ENCODE measurements around the gene MYLK. TPM values are rescaled to one million over a fixed set of nuclear protein-coding genes. Genes with fewer than 3 reads are reported as not detected.
"Not testable (repeated sequence)": the region's sequence is repeated elsewhere in the genome, so short reads cannot be mapped to it uniquely, and the experiment has no call there.

Gene MYLK
- total RNA-seq, 1 donor = 27.1 TPM

DNA sequence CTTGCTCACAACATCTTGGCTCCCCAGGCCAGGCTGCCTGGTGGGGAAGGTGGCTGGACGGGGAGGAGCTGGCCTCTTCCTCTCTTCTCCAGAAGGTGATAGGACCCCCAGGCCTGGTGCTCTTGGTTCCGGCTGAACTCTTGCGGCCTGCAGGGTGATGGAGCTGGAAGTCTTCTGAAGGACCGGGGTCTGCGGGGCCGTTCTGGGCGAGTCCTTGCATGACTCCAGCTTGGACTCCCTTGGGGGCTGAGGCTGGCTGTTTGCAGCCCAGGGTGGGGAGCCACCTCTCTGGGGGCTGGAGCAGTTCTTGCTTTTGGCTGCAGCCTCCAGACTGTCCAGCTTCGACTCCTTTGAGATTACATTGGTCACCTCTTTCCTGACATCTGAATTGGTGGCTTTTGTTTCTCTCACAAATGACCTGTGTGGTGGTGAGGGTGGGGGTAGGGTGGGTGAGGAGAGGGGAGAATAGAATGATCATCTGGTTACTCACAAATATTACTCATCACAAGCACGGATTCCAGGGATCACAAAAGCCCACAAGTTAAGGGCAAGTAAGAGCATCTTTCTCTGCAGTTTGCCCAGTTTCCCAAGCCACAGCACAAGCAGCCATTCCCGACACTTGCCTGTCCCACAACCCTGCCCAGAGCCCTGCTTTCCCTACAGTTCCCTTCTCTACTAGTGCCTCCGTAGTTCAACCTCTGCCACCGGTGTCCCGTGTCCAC lies 150.2 kb downstream of the MYLK start:
- Histone ChIP-seq H3K4me1 (ENCODE audit: insufficient read depth, low read length) (no peaks in the 10 kb centered on the region), H3K9me3 (ENCODE audit: low read depth, low read length) (no peaks in the 10 kb centered on the region), H3K4me3 (ENCODE audit: low read length) (no peak overlapping the region), H3K27me3 (ENCODE audit: insufficient read depth, low read length) (no peaks in the 10 kb centered on the region)

DNA sequence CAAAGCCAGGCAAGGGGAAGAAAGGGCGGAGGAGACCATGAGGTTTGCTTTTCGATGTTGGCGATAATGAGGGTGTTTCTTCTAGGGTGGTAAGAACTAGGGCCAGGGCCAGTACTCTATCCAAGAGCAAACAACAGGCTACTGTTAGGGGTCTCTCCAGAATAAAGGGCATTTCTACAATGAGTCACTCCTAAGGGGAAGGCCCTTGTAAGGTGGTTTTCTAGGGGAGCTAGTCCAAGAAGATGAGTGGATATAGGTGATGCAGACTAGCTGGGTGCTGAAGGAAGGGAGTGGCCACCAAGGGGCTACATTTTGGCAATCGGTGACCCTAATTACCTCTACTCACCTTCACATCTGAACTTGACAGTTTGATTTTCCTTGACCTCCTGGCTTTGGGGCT lies 150.8 kb downstream of the MYLK start:
- H3K27me3 ChIP-seq (ENCODE audit: insufficient read depth, low read length) = no peaks in the 10 kb centered on the region
- no peak overlapping the region for H3K4me3 ChIP-seq (ENCODE audit: low read length)
- no peaks in the 10 kb centered on the region for H3K4me1 ChIP-seq (ENCODE audit: insufficient read depth, low read length)
- no peaks in the 10 kb centered on the region for H3K9me3 ChIP-seq (ENCODE audit: low read depth, low read length)

DNA sequence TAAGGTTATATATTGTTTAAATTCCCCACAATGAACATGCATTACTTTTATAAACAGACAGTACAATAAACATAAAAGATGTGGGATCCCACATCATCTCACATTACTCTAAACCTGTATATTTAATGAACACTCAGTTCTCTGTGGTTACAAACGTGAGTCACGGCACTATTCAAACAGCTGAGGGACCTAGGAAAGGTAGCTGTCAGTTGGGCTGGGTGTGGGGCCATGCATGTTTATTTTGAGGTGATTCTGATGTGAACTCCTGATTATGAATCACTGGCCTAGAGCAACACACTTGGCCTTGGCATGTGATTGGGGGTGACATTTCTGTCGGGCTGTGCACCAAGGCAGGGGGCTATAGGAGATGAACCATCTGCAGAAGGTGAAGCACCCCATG lies 151.7 kb downstream of the MYLK start:
- Histone ChIP-seq H3K4me3 (ENCODE audit: low read length) (no peak overlapping the region), H3K27me3 (ENCODE audit: insufficient read depth, low read length) (no peaks in the 10 kb centered on the region), H3K9me3 (ENCODE audit: low read depth, low read length) (no peaks in the 10 kb centered on the region), H3K4me1 (ENCODE audit: insufficient read depth, low read length) (no peaks in the 10 kb centered on the region)

DNA sequence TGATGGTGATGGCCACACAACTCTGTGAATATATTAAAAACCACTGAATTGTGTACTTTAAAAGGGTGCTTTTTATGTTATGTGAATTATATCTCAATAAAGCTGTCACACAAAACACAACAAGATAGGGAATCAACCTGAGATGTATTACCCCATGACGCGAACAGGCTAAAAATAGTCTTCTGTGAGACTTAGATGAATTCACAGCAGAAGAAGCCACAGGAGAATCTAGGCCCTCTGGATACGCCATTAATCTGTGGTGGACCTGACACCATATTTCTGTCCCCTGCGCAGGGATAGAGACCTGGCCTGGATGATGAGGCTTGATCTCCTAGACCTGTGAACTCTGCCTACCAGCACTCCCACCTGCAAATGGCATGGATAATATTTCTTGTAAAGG lies 153.3 kb downstream of the MYLK start:
- H3K4me3 ChIP-seq (ENCODE audit: low read length) = no peak overlapping the region
- H3K4me1 ChIP-seq (ENCODE audit: insufficient read depth, low read length) = no peaks in the 10 kb centered on the region
- no peaks in the 10 kb centered on the region for H3K9me3 ChIP-seq (ENCODE audit: low read depth, low read length)
- no peaks in the 10 kb centered on the region for H3K27me3 ChIP-seq (ENCODE audit: insufficient read depth, low read length)

DNA sequence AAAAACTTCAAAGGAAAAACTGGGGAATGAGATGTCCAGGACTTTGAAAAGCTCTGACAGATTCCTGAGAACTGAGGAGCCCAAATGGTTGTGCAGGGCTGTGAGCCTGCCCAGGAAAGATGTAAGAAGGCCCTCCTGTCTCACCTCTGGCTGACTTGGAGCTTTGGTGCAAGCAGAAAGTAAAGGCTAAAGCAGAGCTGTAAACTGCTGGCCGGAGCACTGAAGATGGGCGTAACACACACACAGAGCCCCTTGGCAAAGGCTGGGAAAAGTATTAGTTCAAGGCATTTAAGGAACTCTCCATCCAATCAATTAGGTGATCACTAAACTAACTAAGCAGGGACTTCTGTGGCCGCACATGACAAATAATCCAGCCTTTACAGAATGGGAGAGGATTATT lies 155.1 kb downstream of the MYLK start:
- Histone ChIP-seq H3K9me3 (ENCODE audit: low read depth, low read length) (no peaks in the 10 kb centered on the region), H3K4me1 (ENCODE audit: insufficient read depth, low read length) (no peaks in the 10 kb centered on the region), H3K4me3 (ENCODE audit: low read length) (no peak overlapping the region), H3K27me3 (ENCODE audit: insufficient read depth, low read length) (no peaks in the 10 kb centered on the region)

DNA sequence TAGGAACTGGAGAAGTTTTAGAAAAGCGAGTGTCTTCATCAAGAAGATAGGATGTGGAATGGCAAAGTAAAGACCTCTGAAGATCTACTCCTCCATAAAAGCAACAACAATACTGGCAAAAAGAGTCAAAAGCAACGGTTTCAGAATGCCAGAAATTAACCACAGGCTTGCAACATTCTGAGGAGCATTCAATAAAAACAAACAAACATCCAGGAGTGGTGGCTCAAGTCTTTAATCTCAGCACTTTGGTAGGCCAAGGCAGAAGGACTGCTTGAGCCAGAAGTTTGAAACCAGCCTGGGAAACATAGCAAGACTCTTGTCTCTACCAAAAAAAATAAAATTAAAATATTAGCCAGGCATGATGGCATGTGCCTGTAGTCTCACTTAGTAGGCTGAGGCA lies 156.1 kb downstream of the MYLK start:
- Histone ChIP-seq H3K4me3 (ENCODE audit: low read length) (no peak overlapping the region), H3K27me3 (ENCODE audit: insufficient read depth, low read length) (no peaks in the 10 kb centered on the region), H3K4me1 (ENCODE audit: insufficient read depth, low read length) (no peaks in the 10 kb centered on the region), H3K9me3 (ENCODE audit: low read depth, low read length) (no peaks in the 10 kb centered on the region)

DNA sequence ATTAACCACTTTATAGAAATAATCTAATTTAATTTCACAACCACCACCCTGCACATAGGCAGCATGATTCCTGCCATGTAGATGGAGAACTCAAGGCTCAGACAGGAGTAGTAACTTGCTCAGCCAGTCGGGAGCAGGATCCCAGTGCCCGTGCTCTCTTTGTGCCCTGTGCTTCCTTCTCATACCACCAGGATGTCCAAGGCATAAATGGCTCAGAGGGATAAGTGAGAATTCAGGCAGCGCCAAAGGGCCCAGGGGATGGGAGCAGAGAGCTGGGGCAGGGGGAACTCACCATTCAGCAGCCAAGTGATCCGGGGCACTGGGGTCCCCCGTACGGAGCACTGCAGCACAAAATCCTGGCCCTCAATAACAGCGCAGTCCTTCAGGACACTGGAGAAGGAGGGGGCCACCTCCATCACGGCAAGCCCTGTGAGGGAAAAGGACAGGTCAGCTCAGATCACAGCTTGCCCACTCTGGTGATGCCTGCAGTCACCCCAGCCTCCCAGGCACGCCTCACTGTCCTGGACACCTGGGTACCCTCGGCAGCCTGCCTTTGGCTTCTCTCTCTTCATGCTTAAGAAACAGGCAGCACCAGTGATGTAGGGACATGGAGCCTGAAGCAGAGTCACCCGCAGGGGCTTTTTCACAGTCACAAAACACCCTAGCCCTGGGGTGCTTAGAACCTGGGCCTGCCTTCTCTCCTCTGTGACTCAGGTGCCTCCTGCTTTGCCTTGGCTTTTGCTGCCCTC lies 158.3 kb downstream of the MYLK start:
- H3K4me1 ChIP-seq (ENCODE audit: insufficient read depth, low read length) = no peaks in the 10 kb centered on the region
- H3K27me3 ChIP-seq (ENCODE audit: insufficient read depth, low read length) = no peaks in the 10 kb centered on the region
- no peak overlapping the region for H3K4me3 ChIP-seq (ENCODE audit: low read length)
- no peaks in the 10 kb centered on the region for H3K9me3 ChIP-seq (ENCODE audit: low read depth, low read length)

DNA sequence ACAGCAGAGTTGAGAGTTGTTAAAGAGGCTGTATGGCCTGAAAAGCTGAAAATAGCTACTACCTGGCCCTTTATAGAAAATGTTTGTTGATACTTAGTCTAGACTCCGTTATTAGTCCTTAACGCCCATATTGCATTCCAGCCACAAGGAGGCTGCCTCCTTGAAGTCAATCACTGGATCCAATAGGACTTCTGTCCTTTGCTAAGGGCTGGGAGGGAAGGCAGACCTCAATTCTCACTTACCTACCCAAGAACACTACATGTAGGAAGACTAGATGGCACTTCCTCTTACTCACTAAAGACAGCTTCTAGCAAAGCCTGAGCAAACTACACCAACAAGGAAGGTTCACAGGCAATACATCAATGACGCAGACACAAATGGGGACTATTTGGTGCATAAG lies 159.8 kb downstream of the MYLK start:
- Histone ChIP-seq H3K4me3 (ENCODE audit: low read length) (no peak overlapping the region), H3K27me3 (ENCODE audit: insufficient read depth, low read length) (no peaks in the 10 kb centered on the region), H3K4me1 (ENCODE audit: insufficient read depth, low read length) (no peaks in the 10 kb centered on the region), H3K9me3 (ENCODE audit: low read depth, low read length) (no peaks in the 10 kb centered on the region)

DNA sequence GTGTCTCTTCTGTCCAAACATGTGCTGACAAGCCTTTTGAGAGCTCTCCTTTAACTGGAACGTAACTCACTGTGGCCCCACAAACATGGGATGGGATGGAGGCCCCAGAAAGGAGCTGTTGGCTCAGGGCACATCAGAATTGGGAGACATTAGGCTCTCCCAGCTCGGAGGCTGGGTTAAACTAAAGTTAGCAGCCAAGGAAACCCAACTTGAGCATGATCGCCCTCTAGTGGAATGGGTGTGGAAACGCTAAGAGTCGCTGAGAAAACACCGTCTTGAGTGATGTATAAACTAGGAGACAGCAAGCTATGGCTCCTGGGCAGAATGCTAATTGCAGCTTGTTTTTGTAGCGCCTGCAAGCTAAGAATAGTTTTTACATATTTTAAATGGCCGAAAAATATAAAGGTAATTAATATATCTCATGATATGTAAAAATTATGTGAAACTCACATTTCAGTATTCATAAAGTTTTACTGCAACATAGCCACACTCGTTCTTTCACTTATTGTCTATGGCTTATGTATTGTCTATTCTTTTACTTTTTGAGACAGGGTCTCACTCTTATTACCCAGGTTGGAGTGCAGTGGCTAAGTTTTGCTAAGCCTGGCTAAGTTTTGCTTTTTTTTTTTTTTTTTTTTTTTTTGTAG lies 160.5 kb downstream of the MYLK start:
- Histone ChIP-seq H3K9me3 (ENCODE audit: low read depth, low read length) (no peaks in the 10 kb centered on the region), H3K4me1 (ENCODE audit: insufficient read depth, low read length) (no peaks in the 10 kb centered on the region), H3K27me3 (ENCODE audit: insufficient read depth, low read length) (no peaks in the 10 kb centered on the region), H3K4me3 (ENCODE audit: low read length) (no peak overlapping the region)

DNA sequence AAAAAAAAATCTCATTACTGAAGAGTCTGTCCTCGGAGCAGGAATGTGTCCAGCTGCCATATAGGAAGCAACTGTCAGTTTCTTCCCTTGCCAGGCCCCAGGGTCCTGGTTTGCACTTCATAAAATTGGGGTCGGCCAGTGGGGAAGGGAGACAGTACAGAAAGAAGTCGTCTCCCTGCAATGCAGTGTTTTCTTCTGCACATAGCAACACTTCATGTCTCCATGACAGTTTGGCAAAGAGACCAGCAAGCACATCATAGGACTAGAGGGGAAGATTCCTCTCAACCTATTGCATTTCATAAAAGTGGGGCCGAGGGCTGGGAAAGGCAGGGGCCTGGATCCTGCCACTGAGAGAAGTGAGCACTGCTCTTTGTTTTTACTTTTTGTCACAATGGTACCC lies 161.1 kb downstream of the MYLK start:
- Histone ChIP-seq H3K9me3 (ENCODE audit: low read depth, low read length) (no peaks in the 10 kb centered on the region), H3K4me1 (ENCODE audit: insufficient read depth, low read length) (no peaks in the 10 kb centered on the region), H3K27me3 (ENCODE audit: insufficient read depth, low read length) (no peaks in the 10 kb centered on the region), H3K4me3 (ENCODE audit: low read length) (no peak overlapping the region)

DNA sequence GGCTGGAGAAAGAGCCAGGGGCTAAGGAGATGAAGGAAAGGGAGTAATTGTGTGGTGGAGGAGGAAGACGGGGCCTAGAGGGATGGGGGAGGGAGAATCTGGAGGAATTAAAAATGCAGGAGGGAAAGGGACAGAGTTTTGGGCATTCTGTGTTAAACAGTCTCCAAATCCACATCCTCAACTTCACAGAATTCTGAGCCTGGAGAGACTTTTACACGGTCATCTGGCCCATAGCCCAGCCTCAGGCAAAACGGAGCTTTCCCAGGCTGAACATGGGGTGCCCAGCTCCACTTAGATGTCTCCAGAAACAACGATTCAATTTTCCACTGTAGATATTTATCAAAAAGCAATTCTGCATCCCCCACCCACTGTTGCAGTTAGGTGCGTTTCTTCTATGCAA lies 161.7 kb downstream of the MYLK start:
- Histone ChIP-seq H3K4me3 (ENCODE audit: low read length) (no peak overlapping the region), H3K9me3 (ENCODE audit: low read depth, low read length) (no peaks in the 10 kb centered on the region), H3K4me1 (ENCODE audit: insufficient read depth, low read length) (no peaks in the 10 kb centered on the region), H3K27me3 (ENCODE audit: insufficient read depth, low read length) (no peaks in the 10 kb centered on the region)

DNA sequence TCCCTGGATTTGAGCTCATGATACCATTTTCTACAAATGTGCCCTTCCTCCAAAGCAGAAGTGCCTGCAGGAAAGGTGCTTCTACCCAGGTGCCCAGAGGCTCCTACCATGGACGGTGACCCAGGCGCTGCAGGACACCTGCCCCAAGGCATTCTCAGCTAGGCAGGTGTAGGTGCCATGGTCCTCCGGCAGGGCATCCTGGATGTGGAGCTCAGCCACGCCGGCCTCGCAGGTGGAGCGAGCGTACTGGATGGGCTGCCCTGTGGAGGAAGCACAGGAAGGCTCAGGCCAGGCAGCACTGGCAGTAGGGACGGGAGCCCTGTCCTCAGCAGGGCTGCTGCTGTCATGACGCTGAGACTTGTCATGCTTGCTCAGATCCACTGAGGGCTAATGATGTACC lies 162.1 kb downstream of the MYLK start:
- H3K4me3 ChIP-seq (ENCODE audit: low read length) = no peak overlapping the region
- H3K9me3 ChIP-seq (ENCODE audit: low read depth, low read length) = no peaks in the 10 kb centered on the region

DNA sequence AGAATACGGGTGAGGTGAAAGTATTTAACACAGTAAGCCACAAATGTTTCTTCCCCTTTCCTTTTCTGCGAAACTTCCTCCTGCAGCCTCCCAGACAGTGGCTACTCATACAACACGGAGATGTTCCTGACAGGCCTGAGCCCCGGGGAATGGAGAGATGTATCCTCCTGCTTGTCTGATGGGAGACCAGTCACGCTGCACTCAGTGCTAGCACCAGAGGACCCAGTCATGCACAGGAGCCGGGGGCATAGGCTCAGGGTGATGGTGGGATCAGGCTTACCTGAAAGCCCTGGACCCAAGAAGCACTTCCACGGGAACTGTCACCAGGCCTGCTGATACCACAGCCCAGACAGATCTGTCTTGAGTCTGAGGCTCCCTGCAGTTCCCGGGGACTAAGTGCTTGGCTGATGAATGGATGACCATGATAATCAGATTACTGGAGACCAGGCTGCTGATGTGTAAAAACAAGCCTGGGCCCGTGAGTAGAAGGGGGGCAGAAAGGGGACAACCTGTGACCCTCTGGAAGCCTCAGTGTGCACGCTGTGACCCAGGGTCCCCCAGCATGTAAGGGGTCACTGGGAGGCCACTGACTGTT lies 162.9 kb downstream of the MYLK start:
- H3K4me3 ChIP-seq (ENCODE audit: low read length); H3K4me1 ChIP-seq (ENCODE audit: insufficient read depth, low read length); H3K27me3 ChIP-seq (ENCODE audit: insufficient read depth, low read length); H3K9me3 ChIP-seq (ENCODE audit: low read depth, low read length): not testable (repeated sequence)

More for the DNA sequence above, 162.1 kb downstream of the MYLK start:
- H3K27me3 ChIP-seq (ENCODE audit: insufficient read depth, low read length) = no peaks in the 10 kb centered on the region
- no peaks in the 10 kb centered on the region for H3K4me1 ChIP-seq (ENCODE audit: insufficient read depth, low read length)

DNA sequence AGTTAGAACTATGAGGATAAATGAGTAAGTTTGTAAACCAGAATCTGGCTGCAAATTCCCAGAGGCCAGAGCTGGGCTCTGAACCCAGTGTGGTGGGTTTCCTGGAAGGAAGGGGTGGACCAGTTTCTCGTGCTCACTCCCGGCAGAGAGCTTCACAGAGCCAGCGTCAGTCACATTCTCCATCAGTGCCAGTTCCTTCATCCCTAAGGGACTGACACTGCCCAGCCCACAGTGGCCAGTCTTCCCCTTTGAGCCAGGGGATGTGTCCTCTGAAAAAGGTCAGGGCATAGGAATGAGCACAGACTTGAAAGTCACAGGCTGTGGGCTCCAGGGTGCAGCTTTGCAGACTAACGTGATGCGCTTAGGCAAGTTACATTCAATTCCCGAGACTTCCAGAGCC lies 163.5 kb downstream of the MYLK start:
- Histone ChIP-seq H3K9me3 (ENCODE audit: low read depth, low read length) (no peaks in the 10 kb centered on the region), H3K27me3 (ENCODE audit: insufficient read depth, low read length) (no peaks in the 10 kb centered on the region), H3K4me3 (ENCODE audit: low read length) (no peak overlapping the region)

DNA sequence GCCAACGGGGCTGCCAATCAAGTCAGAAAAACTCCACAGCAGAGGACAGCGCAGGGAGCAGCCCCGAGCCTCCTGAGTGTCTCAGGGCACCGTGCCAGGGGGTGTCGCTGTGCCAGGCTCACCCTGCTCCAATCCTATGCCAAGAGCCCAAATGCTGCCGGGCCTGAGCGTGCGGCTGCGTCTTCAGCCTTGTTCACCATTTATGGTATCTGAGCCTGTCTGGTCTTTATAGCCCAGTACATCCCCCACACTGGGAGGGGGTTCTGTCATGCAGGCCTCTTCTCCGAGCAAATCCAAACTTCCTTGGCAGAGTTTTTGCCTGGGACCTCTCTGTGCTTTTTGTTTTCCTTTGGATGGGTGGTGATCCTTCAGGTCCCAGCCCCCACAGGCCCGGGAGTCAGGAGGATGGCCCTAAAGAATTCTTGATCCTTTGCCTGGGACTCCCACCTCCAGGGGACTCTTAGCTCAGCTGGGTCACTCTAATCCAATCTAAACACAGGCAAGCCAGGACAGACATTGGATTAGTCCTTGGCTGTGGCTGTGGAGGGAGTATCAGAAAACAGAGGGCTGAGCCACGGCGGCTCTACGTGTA lies 164.2 kb downstream of the MYLK start:
- H3K9me3 ChIP-seq (ENCODE audit: low read depth, low read length) = no peaks in the 10 kb centered on the region

More for the DNA sequence above, 163.5 kb downstream of the MYLK start:
- H3K4me1 ChIP-seq (ENCODE audit: insufficient read depth, low read length) = no peaks in the 10 kb centered on the region

More for the DNA sequence above, 164.2 kb downstream of the MYLK start:
- Histone ChIP-seq H3K4me1 (ENCODE audit: insufficient read depth, low read length) (no peaks in the 10 kb centered on the region), H3K27me3 (ENCODE audit: insufficient read depth, low read length) (no peaks in the 10 kb centered on the region), H3K4me3 (ENCODE audit: low read length) (no peak overlapping the region)

All from mononuclear cell (primary cell).